GM21447 (cell line): ENCODE data around the gene TNPO3.
A peak's percentile ranks its signal among the peaks of the same experiment; 100 is the strongest.
"Not testable (repeated sequence)": the region's sequence is repeated elsewhere in the genome, so short reads cannot be mapped to it uniquely, and the experiment has no call there.

ENCODE experiments used
- ATAC-seq: cut with Tn5 transposase; IDR thresholded peaks from one replicate; pipeline ENCODE4 v1.9.1; 2021; ENCODE audit not compliant: unreplicated experiment

The TNPO3 gene

DNA sequence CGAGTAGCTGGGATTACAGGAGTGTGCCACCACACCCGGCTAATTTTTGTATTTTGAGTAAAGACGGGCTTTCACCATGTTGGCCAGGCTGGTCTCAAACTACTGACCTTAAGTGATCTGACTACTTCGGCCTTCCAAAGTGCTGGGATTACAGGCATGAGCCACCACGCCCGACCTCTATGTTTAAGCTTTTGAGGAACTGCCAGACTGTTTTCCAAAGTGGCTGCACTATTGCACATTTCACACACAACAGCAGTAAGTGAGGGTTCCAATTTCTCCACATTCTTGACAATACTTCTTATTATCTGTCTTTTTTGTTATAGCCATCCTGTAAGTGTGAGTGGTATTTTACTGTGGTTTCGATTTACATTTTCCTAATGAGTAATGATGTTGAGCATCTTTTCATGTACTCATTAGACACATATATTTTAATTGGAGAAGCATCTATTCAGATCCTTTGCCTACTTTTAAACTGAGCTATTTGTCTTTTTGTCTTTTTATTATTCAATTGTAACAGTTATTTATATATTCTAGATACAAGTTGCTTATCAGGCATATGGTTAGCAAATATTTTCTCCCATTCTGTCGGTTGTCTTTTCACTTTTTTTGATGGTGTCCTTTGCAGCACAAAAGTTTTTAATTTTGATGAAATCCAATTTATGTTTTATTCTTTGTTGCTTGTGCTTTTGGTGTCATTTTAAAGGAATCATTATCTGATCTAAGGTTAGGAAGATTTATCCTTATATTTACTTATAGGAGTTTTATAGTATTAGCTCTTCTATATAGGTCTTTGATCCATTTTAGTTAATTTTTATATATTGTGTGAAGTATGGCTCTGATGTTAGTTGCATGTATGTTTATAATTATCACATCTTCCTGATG is 130.0 kb downstream of the TNPO3 start:
- no peak for ATAC-seq

DNA sequence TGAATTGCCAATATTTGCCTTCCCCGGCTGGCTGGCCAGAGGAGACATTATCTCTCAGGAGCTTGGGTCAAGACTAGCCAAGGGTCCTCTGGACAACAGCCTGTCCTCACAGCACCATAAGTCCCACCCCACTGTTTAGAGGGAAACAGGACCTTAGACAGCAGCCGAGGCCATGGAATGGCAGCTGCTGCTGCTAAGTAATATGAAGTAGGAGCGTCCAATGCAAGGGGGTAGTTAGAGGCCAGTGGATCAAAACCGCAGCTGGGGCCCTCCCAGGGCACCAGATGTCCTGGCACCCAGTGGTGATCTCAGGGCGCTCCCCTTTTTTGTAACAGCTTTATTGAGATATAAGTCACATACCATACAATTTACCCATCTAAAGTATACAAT is 131.5 kb downstream of the TNPO3 start:
- no peak for ATAC-seq

DNA sequence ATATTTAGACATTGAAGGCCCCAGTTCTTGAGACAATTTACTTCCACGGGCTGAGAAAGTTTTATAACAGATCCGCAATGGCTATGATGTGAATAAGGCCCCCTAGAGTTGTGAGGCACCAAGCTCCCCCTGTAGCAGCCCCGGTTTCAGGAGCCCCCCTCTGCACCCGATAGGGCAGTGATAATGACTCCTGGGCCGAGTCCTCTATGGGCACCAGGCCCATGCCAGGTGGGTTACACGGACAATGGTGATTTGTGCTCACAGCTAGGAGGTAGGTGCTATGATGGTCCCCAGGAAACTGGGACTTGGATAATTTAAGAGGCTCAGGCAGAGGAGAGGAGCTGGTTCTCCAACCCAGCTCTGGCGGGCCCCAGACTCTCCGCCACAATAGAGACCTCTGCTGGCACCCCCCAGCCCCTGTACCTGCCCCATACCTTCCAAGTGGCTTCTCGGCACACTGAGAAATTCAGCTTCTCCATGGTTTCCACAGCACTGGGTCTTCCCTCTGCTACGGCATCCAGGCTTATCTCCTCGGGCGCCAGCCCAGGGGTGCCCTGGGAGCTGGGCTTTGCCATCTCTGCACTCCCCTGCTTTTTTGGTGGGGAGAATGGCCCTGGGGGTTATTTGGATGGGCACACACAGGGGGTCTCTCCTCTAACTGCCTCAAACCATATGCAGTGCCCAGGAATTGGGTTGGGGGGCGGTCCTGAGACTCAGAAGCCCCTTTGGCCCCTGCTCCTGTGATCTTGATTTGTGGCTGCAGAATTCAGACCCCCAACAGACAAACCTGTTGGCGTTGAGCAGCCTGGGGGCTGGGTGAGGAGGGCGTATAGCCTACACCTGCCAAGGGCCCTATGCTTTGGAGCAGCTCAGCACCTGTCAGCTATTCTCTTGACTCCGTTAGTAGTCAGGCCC is 132.2 kb downstream of the TNPO3 start:
- ATAC-seq, result no peak

DNA sequence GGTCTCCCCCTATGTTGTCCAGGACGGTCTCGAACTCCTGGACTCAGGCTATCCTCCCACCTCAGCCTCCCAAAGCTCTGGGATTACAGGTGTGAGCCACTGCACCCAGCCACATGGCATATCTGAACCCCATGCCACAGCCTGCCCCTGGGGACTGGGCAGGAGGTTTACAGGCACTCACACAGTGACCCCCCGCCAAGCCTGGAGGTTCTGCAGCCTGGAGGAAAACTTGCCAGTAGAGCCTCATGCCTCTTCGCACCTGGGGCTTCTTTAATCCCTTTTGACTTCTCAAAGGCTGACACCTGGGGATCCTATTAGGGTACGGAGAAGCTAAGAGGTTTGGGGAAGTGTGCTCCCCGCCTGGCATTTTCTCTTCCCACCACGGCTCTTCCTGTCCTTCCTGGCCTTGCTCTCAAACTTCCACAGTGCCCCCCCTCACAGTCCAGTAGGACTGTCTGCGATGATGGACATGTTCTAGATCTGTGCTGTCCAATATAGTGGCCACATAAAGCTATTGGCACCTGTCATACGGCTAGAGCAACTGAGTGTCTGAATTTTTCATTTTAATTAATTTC is 133.0 kb downstream of the TNPO3 start:
- no peak for ATAC-seq

DNA sequence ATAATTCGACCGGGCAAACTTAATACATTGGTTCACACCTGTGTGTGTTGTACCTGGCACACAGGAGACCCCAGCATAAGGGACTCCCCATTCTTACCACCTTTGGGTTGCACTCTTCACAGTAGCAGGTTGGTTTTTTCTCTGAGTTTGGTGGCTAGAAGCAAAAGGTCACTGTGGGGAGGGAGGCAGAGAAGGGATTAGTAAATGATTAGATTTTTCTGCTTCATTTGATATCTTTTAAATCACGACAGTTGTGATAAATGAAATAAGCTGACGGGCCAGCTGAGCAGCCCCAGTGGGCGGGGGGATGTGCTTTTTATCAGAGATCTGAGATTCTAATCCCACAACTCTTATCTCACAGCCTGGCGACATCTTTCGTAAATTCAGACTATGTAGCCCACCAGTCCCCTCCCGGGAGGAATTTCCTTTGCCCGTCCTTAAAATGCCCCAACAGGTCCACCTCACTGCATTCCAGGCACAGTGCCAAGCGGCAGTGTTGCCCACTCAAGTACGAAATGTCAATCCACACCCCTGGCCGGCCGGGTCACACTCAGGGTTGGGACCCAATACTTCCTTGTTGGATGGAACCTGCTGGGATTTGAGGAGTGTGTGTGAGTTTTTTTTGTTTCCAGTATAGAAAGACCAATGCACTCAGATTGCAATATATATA is 133.9 kb downstream of the TNPO3 start:
- ATAC-seq, result no peak

DNA sequence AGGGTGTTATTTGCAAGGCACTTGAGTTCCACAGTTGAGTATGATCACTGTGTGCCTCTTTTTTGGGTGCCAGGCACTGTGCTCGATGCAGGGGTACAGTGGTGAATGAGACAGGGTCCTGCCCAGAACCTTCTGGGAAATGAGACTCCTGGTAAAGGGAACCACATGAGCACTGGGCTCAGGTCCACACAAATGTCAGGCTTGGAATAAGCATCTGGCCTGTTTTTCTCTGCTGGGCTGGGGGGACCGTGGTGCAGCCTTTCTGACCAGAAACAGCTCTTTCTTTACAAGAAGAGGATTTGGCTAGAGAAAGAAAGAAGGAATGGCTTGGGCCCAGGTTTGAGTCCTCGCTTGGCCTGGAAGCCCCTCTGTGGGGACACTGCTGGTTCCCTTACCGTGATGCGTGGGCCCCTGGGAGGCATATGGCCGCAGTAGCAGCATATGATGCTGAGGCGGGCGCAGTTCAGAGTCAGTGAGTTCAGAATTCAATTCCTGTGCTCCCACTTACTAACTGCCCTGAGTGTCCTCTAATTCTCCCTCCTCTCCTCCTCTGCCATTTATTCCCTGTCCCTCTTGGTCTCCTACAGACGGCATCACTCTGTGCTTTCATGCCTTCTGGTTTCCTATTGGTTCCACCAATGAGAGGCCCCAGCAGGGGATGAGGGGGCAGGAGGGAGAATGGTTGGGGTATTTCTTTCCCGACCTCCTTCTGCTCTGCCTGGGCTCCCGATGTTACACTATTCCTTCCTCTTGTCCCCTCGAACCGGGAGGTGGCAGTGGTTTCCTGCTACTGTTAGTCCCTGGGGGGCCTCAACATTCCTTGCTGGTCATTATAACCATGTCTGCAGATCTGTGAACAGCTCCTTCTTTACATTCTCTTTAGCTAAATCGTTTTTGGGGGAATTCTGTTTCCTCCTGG is 134.8 kb downstream of the TNPO3 start:
- ATAC-seq, result no peak

DNA sequence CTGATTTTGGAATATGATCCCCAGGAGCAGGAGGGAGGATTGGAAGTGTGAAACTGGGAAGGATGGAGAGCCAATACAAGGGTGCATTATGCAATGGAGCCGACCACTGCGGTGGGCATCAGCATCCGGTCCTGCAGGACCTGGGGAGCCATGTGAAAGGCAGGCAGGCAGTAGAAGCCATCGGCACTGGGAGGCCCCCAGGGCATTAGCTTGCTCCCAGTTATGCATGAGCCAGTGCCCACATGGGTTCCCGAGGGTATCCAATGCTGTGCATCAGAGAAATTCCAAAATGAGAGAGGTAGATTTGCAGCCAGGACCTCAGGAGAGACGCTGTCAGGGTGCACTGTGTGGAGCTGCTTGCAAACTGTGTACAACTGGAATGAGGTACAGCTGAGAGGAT is 135.7 kb downstream of the TNPO3 start:
- ATAC-seq, result no peak

DNA sequence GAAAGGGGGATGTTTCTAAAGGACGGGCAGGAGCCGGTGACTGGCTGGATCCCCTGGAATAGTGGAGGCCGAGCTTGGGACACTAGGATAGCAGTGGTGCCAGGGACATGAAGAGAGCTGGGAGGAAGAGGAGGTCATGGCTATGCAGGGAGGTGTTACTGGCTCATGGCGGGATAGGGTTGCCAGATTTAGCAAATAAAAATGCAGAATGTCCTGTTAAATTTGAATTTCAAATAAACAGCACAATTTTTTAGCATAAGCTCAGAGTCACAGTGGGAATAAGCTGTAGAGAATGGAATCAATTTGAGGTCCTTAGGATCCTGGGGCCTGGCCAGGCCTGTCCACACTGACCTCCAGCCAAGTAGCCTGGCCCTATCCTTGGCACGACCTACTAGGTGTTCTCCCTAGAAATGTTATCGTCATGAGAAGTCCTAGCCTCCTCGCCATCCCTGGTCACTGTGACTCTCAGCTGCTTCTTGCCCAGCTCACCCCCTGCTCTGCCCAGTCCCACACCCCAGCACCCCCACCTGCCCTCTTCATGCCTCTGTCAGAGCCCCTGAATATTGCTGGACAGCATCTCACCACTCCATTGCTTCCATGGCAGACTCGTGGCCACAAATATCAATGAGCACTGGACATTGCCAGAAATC is 136.8 kb downstream of the TNPO3 start:
- ATAC-seq, result no peak

DNA sequence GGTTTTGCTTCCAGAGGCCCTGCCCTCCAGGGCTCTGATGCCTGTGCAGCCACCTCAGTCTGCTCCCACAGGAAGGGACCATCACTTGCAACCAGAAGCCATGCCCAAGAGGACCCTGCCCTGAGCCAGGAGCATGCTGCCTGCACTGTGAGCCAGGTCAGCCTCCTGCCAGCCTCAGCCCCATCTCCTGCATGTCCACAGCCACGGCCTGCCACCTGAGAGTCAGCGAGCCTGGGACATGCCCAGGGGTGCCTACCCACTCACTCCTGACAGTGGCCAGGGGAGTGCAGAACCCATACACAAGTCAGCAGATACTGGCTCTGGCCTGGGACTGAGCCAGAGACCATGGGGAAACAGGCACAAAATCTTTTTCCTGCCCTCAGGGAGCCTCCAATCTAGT is 137.8 kb downstream of the TNPO3 start:
- no peak for ATAC-seq

DNA sequence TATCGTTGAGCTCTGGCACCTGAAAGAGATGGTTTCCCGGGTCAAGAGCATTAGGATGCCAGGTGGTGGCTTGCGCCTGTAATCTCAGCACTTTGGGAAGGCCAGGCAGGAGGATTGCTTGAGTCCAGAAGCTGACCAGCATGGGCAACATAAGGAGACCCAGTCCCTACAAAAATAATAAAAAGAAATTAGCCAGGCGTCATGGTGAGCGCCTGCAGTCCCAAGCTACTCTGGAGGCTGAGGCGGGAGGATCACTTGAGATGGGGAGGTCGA is 138.3 kb downstream of the TNPO3 start:
- ATAC-seq, result no peak

DNA sequence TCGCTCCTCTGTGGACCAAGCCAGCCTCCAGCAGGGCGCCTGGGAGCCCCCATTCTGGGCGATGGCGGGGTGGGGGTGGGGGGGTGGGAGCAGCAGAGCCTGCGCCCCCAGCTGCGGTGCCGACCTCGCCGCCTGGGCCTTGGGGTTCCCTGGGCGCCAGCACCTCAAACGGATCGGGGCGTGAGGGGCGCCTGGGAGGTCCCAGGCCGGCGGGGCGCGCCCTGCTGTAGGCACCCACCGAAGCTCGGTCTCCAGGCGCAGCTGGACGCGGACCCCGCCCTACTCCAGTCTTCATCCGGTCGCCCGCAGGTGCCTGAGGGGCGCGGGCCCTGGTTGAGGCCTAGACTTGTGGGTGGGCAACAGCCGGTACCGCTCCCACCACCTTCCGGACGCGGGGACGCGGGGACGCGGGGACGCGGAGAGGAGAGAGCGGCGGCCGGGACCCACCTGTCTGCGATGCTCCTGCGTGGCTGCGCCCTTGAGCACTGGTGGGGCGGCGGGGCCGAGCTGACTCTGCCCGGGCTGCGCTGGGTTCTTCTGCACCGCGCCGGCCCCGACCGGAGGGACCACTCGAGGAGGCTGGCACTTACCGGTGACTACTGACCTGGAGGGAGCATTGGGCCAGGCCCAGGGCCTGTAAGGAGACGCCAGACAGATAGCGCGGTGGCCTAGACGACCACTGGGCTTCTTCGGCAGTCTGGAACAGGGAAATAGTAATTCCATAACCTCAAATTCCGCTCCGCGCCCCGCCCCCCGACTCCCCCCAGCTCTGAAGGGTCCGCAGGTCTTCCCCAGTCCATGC is 138.9 kb downstream of the TNPO3 start:
- no peak for ATAC-seq

DNA sequence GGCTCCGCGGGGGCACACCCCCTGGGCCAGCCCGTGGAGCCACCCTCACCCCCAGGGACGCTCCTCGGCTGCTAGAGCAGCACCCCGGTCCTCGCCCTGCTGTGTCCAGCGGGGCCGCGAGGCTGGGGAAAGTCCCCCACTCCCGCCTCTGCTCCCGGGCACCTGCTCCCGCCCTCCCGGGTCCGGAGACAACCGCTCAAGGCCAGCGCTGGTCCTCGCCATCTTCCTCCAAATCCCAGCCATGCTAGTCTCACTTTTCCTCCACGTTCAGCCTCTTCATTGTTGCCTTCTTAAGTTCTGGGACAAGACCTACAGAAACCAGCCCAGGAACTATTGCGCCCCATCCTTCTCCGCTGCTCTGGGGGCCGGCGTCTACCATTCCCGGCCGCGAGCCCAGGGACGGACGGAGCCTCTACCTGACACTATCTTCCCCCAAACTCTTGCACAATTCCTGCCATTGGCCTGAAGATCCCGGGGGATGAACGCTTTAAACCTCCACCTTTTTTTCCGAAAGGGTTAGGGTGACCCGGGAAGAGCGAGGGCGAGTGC is 139.6 kb downstream of the TNPO3 start:
- ATAC-seq, result no peak

DNA sequence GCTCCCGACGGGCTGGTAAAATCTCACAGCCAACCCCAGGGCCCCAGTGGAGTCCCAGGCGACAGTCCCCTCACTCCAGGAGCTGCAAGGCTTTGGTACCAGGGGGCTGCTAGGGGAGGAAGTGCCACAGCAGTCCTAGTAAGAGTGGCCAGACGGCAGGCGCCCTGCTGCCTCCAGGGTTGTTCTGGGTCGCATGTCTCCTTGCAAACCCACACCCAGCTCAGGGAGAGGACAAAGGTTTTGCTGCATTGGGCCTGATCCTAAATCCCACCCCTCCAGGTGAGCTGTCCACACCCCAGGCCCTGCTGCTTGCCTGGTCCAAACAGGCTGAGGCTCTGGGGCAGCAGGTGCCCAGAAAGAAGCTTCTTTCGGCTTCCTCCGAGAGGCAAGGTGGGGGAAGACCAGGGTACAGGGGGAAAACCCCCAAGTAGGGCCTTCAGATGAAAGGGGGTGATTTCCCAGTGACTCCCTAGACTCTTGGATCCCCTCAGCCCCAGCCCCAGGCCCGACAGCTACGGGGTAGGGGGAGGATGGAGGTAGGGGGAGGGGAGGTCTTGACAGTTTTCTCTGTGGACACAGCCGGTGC is 140.3 kb downstream of the TNPO3 start:
- peak; percentile 66 for ATAC-seq

DNA sequence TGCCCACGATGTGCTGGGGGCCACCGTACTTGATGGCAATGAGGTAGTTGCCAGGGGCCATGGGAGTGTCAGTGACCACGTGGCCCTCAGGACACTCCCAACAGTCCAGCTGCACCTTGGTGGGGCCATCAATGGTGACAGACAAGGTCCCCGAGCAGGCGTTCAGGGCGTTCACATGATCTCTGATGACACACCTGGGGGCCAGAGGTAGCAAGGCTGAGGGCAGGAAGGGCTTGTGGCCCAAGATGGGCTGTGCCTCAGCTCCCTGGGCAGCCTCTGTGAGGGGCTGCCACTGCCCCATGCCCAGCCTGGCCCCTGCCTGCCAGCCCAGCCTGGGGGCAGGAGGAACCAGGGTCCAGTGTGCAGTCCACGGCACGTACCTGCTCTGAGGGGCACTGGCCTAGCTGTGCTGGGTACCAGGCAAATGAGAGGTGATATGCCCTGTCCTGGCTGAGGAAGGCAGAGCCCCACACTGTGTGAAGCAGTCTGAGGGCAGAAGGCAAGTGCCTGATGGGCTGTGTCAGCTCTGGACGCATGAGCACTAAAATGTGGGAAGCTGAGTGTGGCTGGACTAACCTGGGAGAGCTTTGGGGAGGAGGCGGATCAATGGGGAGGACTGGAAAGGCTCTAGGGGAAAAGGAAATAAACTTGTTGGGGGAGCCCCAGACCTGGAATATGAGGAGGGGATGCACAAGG is 140.9 kb downstream of the TNPO3 start:
- no peak for ATAC-seq

DNA sequence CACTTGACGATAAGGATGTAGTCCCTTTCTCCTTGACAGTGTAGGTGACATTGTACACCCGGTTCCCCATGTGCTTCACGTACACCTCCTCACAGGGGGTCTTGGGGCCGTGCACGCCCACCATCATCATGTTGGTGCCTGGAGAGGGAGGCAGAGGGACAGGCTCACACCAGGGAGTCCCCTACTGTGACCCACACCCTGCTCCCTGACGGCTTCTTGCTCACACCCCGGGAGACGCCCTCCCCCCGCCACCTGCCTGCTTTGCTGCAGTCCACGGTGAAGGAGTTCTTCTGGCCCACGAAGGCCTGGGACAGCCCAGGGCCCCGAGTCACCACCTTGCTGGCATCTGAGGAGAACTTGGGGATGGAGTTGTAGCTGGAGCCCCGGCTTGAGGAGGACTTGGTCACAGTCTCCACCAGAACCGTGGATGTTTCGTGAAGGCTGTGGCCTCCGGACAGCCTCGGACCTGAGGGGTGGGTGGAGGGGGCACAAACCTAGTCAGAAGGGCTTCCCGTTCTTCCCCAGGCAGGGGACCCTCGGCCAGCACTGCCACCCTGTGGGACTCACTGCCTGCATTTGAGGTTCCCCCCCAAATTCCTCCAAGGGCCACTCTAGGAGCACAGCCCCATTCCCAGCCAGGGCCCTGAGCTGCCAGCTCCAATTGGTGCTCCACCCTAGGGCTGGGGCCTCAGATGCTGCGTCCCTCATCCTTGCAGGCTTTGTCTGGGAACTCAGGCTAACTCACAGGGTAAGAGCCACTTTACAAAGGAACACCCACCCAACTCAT is 142.0 kb downstream of the TNPO3 start:
- ATAC-seq, result not testable (repeated sequence)

DNA sequence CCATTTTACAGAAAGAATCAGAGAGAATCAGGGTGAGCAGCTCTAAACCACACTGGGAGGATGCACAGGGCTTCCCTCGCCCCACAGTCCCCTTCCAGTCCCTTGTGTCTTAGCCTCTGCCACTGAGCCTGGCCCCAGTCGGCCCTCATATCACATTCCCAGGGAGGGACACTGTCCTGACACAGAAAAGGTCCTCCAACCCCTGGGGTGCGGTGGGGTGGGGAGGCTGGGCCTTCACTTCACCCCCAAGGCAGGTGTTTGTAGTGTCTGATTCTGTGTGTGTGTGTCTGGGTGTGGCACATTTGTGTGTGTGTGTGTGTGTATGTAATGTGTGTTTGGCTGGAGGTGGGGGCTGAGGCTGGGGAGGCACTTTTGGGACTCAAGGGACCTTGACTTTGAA is 142.6 kb downstream of the TNPO3 start:
- no peak for ATAC-seq

DNA sequence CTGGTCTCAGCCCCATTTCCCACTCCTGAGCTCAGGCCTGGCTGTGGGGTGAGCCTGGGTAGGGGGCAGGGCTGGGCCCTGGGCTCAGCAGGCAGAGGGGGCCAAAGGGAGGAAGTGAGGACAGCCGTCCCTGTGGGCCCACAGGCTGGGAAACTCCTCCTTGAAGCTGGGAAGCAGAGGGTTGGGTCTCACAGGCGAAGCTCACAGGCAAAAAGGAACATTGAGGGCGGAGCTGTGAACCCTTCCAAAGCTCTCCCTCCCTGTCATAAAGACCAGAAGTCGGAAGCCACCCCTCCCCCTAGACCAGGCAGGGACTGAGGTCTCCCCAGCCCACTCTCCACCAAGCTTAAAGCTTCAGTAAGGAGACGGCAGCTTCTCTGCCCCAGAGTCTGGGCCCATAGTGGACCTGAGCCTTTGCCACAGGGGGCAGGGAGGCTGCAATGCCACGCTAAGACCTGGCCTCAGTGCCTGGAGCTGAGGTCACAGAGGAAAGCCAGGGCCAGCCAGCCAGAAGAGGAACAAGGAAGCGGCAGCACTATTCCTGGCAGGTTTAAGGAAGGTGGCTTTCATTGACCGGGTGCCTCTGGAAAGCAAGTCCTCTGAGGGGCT is 143.4 kb downstream of the TNPO3 start:
- ATAC-seq, result no peak
